Astrocyte (in vitro differentiated cells and primary cell): Measurements from ENCODE around the gene LYG1. TPM values are rescaled to one million over a fixed set of nuclear protein-coding genes. Genes with fewer than 3 reads are reported as not detected.

Experiments
- DNase-seq: peaks from one replicate; pipeline ENCODE4 v3.0.0-alpha.2; 2010; ENCODE audit warnings: low read depth
- FAIRE-seq: peaks from 2 replicates; lab custom pipeline; 2011; peaks lifted over from hg19 to GRCh38; lab: Jason Lieb, UNC
- H2AFZ ChIP-seq: 2 replicates; pipeline ENCODE4 v1.6.0; 2012; ENCODE audit warnings: low read depth, low read length, inconsistent platforms
- H3K27ac ChIP-seq: 2 replicates; pipeline ENCODE4 v1.5.1; 2011; ENCODE audit warnings: low read depth, low read length, inconsistent platforms
- H3K27me3 ChIP-seq: 2 replicates; pipeline ENCODE4 v1.6.0; 2011; ENCODE audit warnings: low read length, inconsistent platforms; ENCODE audit not compliant: insufficient read depth
- H3K36me3 ChIP-seq: 2 replicates; pipeline ENCODE4 v1.5.1; 2011; ENCODE audit warnings: low read length, inconsistent platforms; ENCODE audit not compliant: insufficient read depth
- H3K4me1 ChIP-seq: 2 replicates; pipeline ENCODE4 v1.5.1; 2011; ENCODE audit warnings: low read length, inconsistent platforms; ENCODE audit not compliant: insufficient read depth
- H3K4me2 ChIP-seq: 2 replicates; pipeline ENCODE4 v1.6.0; 2012; ENCODE audit warnings: low read length, inconsistent platforms
- H3K4me3 ChIP-seq: 2 replicates; pipeline ENCODE4 v1.5.1; 2011; ENCODE audit warnings: low read depth, mild to moderate bottlenecking, low read length, inconsistent platforms; ENCODE audit not compliant: insufficient read depth
- H3K79me2 ChIP-seq: 2 replicates; pipeline ENCODE4 v1.6.0; 2012; ENCODE audit warnings: mild to moderate bottlenecking, low read length, inconsistent platforms; ENCODE audit not compliant: insufficient read depth
- H3K9ac ChIP-seq: 2 replicates; pipeline ENCODE4 v1.6.0; 2012; ENCODE audit warnings: mild to moderate bottlenecking, low read length, inconsistent platforms
- H3K9me3 ChIP-seq: 2 replicates; pipeline ENCODE4 v1.5.1; 2012; ENCODE audit warnings: low read depth, mild to moderate bottlenecking, low read length, inconsistent platforms; ENCODE audit not compliant: insufficient read depth
- H4K20me1 ChIP-seq: 2 replicates; pipeline ENCODE4 v1.6.0; 2012; ENCODE audit warnings: low read length, inconsistent platforms; ENCODE audit not compliant: insufficient read depth
- H3K27ac Mint-ChIP-seq: one replicate; pipeline ENCODE4 v1.8.0; 2021; ENCODE audit warnings: mild to moderate bottlenecking, mixed read lengths; ENCODE audit not compliant: unreplicated experiment
- H3K27me3 Mint-ChIP-seq: one replicate; pipeline ENCODE4 v1.8.0; 2021; ENCODE audit warnings: low read depth, mixed read lengths; ENCODE audit not compliant: unreplicated experiment
- H3K36me3 Mint-ChIP-seq: one replicate; pipeline ENCODE4 v1.8.0; 2021; ENCODE audit warnings: low read depth, mixed read lengths; ENCODE audit not compliant: unreplicated experiment
- H3K4me1 Mint-ChIP-seq: one replicate; pipeline ENCODE4 v1.8.0; 2021; ENCODE audit warnings: low read depth, mixed read lengths; ENCODE audit not compliant: unreplicated experiment
- H3K4me3 Mint-ChIP-seq: one replicate; pipeline ENCODE4 v1.8.0; 2021; ENCODE audit warnings: mild to moderate bottlenecking, moderate library complexity, mixed read lengths; ENCODE audit not compliant: unreplicated experiment
- H3K9me3 Mint-ChIP-seq: one replicate; pipeline ENCODE4 v1.8.0; 2021; ENCODE audit warnings: mild to moderate bottlenecking, mixed read lengths; ENCODE audit not compliant: unreplicated experiment
- CTCF ChIP-seq: IDR thresholded peaks from 2 replicates; pipeline ENCODE4 v1.5.1; 2011; ENCODE audit warnings: low read depth, mild to moderate bottlenecking, inconsistent platforms, low read length, moderate library complexity; ENCODE audit not compliant: insufficient read depth
- EZH2 ChIP-seq: IDR thresholded peaks from 2 replicates; pipeline ENCODE4 v1.6.1; 2012; ENCODE audit warnings: mild to moderate bottlenecking, low read length, inconsistent platforms; ENCODE audit not compliant: insufficient read depth
- total RNA-seq: library from RNA; stranded (reverse); gene quantifications from 2 replicates; pipeline ENCODE4 v1.2.1, GENCODE V29; 2021

Gene LYG1
- total RNA-seq, 1 donor from 2014 or later: 1.3 TPM

- Histone ChIP-seq H2AFZ (no peak within 1 kb of the TSS), H3K27ac (no peak within 1 kb of the TSS), H3K27me3 (no peaks in the 10 kb centered on the region), H3K4me1 (peaks cover 7% of the 10 kb centered on the region), H3K9me3 (no peaks in the 10 kb centered on the region), H3K36me3 (no peaks in the 10 kb centered on the region), H4K20me1 (no peaks in the 10 kb centered on the region), H3K4me2 (no peak within 1 kb of the TSS), H3K79me2 (no peaks in the 10 kb centered on the region), H3K9ac (no peak within 1 kb of the TSS), H3K4me3 (no peak within 1 kb of the TSS)
- H3K36me3 Mint-ChIP-seq: peaks cover 1% of the 10 kb centered on the region
- H3K27me3 Mint-ChIP-seq: no peaks in the 10 kb centered on the region
- no peak within 1 kb of the TSS for H3K27ac Mint-ChIP-seq
- peaks cover 3% of the 10 kb centered on the region for H3K9me3 Mint-ChIP-seq
- H3K4me3 Mint-ChIP-seq: no peak within 1 kb of the TSS
- peaks cover 6% of the 10 kb centered on the region for H3K4me1 Mint-ChIP-seq
- TF ChIP-seq CTCF (no peak), EZH2 (no peak)
- DNase-seq: no peak
- FAIRE-seq: no peak
Observed at GRCh38 chr2:99255491-99256318, 45.3 kb downstream of the LYG1 start, which contains the start of gene LYG2. Gene LYG2 (minus strand): TSS chr2:99255666. CDS start chr2:99254260, 1,406 bp downstream.

GRCh38 chr2:99249951-99250350 is 51.0 kb downstream of the LYG1 start:
- H4K20me1 ChIP-seq: no peaks in the 10 kb centered on the region
- H3K79me2 ChIP-seq: no peaks in the 10 kb centered on the region
- TF ChIP-seq EZH2: no peak
- no peak for TF ChIP-seq CTCF
- no peak overlapping the region for H3K9ac ChIP-seq
- no peaks in the 10 kb centered on the region for H3K27me3 ChIP-seq
- no peak overlapping the region for H2AFZ ChIP-seq
- FAIRE-seq: no peak
- Mint-ChIP-seq H3K36me3 (peaks cover 4% of the 10 kb centered on the region), H3K27ac (no peak overlapping the region), H3K27me3 (peaks cover 2% of the 10 kb centered on the region), H3K4me3 (no peak overlapping the region), H3K4me1 (no peaks in the 10 kb centered on the region), H3K9me3 (peaks cover 3% of the 10 kb centered on the region)
- no peak overlapping the region for H3K4me2 ChIP-seq
- H3K9me3 ChIP-seq: no peaks in the 10 kb centered on the region
- H3K36me3 ChIP-seq: no peaks in the 10 kb centered on the region
- H3K27ac ChIP-seq: no peak overlapping the region
- H3K4me3 ChIP-seq: no peak overlapping the region
- no peaks in the 10 kb centered on the region for H3K4me1 ChIP-seq
- no peak for DNase-seq

GRCh38 chr2:99242151-99242550 is 58.8 kb downstream of the LYG1 start:
- Histone ChIP-seq H3K4me1 (no peaks in the 10 kb centered on the region), H2AFZ (no peak overlapping the region), H3K9me3 (no peaks in the 10 kb centered on the region), H3K9ac (no peak overlapping the region), H3K4me2 (no peak overlapping the region), H3K27me3 (no peaks in the 10 kb centered on the region), H3K36me3 (no peaks in the 10 kb centered on the region), H4K20me1 (no peaks in the 10 kb centered on the region), H3K4me3 (no peak overlapping the region), H3K79me2 (no peaks in the 10 kb centered on the region), H3K27ac (no peak overlapping the region)
- Mint-ChIP-seq H3K4me1 (no peaks in the 10 kb centered on the region), H3K27ac (no peak overlapping the region), H3K27me3 (no peaks in the 10 kb centered on the region), H3K36me3 (no peaks in the 10 kb centered on the region), H3K4me3 (no peak overlapping the region), H3K9me3 (no peaks in the 10 kb centered on the region)
- DNase-seq: no peak
- TF ChIP-seq CTCF (no peak), EZH2 (no peak)
- FAIRE-seq: no peak
